Neural cell (in vitro differentiated cells): ENCODE measurements around the gene LRIG1.

Experiments
- EP300 ChIP-seq: fragments of 450-650 bp; conservative IDR thresholded peaks from 2 replicates; pipeline ENCODE4 v1.6.1; 2014; ENCODE audit warnings: antibody characterized with exemption, mild to moderate bottlenecking, moderate library complexity; ENCODE audit not compliant: poor library complexity, severe bottlenecking
- POLR2AphosphoS5 ChIP-seq: IDR thresholded peaks from 2 replicates; pipeline ENCODE4 v1.6.1; 2012
- TAF1 ChIP-seq: IDR thresholded peaks from 2 replicates; pipeline ENCODE4 v1.6.1; 2012; ENCODE audit warnings: low read depth
- TF ChIP-seq, protein P1 (sequence below): fragments of 450-650 bp; IDR thresholded peaks from 2 replicates; pipeline ENCODE4 v1.5.1; 2014; ENCODE audit warnings: antibody characterized with exemption, mild to moderate bottlenecking, moderate library complexity; ENCODE audit not compliant: poor library complexity, severe bottlenecking
- TF ChIP-seq, protein P2 (sequence below): IDR thresholded peaks from 2 replicates; pipeline ENCODE4 v1.6.1; 2012; ENCODE audit warnings: borderline replicate concordance

DNA sequence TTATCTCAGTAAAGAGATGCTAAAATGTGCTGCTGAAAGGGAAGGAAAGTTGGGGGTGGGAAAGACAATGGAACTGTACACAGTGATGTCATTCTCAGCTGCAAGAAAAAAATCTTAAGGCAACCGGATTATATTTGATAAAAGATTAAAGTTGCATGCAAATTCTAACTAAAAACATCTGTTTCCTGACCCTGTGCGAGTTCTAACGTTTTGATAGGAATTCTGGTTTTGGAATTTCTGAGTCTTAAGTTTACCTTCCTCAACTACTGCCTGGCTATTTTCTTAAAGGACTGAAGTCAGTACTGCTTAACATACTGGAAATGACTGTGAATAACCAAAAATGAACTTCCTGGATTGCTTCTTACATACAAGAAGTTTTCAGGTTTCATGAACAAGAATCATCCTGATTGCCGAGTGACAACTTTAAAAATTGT is 164.5 kb downstream of the LRIG1 start:
- TF ChIP-seq POLR2AphosphoS5, result no peak
- TF ChIP-seq, protein P1, sequence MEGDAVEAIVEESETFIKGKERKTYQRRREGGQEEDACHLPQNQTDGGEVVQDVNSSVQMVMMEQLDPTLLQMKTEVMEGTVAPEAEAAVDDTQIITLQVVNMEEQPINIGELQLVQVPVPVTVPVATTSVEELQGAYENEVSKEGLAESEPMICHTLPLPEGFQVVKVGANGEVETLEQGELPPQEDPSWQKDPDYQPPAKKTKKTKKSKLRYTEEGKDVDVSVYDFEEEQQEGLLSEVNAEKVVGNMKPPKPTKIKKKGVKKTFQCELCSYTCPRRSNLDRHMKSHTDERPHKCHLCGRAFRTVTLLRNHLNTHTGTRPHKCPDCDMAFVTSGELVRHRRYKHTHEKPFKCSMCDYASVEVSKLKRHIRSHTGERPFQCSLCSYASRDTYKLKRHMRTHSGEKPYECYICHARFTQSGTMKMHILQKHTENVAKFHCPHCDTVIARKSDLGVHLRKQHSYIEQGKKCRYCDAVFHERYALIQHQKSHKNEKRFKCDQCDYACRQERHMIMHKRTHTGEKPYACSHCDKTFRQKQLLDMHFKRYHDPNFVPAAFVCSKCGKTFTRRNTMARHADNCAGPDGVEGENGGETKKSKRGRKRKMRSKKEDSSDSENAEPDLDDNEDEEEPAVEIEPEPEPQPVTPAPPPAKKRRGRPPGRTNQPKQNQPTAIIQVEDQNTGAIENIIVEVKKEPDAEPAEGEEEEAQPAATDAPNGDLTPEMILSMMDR, result no peak
- TF ChIP-seq EP300, result no peak
- TF ChIP-seq TAF1, result no peak
- TF ChIP-seq, protein P2, sequence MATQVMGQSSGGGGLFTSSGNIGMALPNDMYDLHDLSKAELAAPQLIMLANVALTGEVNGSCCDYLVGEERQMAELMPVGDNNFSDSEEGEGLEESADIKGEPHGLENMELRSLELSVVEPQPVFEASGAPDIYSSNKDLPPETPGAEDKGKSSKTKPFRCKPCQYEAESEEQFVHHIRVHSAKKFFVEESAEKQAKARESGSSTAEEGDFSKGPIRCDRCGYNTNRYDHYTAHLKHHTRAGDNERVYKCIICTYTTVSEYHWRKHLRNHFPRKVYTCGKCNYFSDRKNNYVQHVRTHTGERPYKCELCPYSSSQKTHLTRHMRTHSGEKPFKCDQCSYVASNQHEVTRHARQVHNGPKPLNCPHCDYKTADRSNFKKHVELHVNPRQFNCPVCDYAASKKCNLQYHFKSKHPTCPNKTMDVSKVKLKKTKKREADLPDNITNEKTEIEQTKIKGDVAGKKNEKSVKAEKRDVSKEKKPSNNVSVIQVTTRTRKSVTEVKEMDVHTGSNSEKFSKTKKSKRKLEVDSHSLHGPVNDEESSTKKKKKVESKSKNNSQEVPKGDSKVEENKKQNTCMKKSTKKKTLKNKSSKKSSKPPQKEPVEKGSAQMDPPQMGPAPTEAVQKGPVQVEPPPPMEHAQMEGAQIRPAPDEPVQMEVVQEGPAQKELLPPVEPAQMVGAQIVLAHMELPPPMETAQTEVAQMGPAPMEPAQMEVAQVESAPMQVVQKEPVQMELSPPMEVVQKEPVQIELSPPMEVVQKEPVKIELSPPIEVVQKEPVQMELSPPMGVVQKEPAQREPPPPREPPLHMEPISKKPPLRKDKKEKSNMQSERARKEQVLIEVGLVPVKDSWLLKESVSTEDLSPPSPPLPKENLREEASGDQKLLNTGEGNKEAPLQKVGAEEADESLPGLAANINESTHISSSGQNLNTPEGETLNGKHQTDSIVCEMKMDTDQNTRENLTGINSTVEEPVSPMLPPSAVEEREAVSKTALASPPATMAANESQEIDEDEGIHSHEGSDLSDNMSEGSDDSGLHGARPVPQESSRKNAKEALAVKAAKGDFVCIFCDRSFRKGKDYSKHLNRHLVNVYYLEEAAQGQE, result no peak
